NCI-H2227 (cell line): ENCODE results near the gene MED19.
"Not testable (repeated sequence)": the region's sequence is repeated elsewhere in the genome, so short reads cannot be mapped to it uniquely, and the experiment has no call there.

ENCODE experiments used
- DNase-seq: peaks from one replicate; lab custom pipeline; 2025; ENCODE audit not compliant: unreplicated experiment; lab: John Stamatoyannopoulos, UW

The MED19 gene

DNA sequence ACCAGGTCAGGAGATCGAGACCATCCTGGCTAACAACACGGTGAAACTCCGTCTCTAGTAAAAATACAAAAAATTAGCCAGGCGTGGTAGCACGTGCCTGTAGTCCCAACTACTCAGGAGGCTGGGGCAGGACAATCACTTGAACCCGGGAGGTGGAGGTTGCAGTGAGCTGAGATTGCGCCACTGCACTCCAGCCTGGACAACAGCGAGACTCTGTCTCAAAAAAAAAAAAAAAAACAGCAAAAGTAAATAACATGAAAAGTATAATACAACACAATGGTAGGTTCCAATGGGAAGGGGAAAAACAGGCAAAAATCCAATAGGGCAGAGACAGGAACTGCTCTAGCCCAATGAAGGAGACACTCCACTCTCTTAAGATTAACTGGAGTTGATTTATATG lies 6.6 kb downstream of the MED19 start:
- not testable (repeated sequence) for DNase-seq

DNA sequence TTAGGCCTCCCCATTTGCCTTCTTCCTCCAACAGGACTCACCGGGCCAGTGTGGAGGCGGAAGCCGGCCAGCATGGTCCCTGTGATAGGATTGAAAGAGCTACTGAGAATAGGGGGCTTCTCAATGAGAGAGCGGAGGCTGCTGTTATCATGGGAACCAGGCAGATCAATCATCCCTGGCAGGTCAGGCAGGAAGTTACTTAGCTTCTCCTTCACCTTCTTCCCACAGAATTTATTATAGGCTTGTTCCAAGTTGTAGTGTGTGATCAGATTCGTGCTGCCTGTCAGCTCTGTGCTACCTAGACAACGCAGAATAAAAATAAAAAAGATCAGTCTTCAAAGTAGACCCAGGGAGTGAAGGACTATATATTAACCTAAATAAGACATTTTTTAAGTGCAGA lies 7.1 kb downstream of the MED19 start:
- DNase-seq, result no peak

DNA sequence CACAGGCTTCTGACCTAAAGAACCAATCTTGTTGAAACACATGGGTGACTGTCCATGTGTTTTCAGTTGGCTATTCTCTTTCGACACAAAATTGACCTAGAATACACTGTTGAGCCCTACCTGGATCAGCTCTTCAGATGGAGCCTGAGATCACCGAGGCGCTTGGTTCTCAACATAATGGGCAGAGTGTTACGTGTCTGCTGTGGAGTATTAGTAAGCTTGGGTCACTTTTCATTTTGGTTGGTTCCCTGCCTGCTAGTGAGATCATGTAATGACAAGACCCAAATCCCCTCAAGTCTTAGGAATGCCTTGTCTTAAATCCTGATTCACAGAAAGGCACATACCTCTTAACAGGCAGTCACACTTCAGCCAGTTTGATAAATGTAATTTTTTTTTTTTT lies 8.7 kb downstream of the MED19 start:
- no peak for DNase-seq

DNA sequence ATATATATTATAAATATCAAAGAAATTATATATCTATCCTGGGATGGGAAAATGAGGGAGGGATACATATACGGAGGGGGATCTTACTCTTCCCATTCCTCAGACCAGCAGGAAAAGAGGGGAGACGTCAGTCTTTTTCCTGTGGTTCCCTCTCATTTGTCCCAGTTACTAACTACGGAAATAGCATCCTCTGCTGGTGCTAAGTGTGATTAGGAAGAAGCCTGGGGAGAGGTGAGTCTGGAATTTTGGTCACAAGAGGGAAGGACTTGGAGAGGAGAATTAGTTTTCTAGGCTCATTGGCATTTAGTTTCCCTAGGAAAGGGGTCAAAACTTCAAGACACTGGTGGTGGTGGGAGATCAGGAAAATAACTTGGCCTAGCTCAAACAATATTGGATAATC lies 11.6 kb downstream of the MED19 start:
- no peak for DNase-seq

DNA sequence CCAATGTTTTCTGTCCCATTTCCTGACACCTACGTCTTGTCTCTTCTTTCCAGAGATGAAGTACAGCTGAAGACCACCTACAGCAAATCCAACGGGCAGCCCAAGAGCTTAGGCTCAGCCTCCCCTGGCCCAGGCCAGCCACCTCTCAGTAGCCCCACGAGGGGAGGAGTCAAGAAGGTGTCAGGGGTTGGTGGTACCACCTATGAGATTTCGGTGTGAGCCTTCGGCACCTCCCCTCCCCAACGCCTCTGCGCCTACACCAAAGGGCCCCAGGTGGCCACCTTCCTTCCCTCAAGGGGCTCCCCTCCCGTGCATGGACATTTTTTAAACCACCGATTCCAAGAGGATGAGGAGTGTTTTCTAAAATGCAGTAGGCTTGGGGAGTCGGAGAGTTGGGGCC lies 12.2 kb downstream of the MED19 start:
- no peak for DNase-seq

DNA sequence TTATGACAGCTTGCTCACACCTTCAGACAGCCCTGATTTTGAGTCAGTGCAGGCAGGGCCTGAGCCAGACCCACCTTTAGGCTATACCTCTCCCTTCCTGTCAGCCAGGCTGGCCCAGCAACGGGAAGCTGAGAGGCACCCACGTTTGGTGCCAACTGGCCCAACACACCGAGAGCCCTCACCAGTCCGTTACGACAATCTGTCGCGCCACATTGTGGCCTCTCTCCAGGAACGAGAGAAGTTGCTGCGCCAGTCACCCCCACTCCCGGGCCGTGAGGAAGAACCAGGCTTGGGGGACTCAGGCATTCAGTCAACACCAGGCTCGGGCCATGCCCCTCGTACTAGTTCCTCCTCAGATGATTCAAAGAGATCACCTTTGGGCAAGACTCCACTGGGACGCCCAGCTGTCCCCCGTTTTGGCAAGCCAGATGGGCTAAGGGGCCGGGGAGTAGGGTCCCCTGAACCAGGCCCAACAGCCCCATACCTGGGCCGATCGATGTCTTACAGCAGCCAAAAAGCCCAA lies 13.1 kb downstream of the MED19 start:
- DNase-seq, result no peak

DNA sequence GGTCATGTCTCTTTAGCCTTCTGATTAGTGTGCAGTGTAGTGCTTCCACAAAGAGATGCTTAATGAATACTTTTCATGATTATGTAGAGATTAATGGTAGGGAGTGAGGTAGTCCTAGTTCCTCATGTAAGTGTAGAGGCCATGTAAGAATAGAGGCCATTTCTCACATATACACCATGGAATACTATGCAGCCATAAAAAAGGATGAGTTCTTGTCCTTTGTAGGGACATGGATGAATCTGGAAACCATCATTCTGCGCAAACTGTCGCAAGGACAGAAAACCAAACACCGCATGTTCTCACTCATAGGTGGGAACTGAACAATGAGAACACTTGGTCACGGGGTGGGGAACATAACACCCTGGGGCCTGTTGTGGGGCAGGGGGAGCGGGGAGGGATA lies 21.5 kb downstream of the MED19 start:
- DNase-seq, result not testable (repeated sequence)

DNA sequence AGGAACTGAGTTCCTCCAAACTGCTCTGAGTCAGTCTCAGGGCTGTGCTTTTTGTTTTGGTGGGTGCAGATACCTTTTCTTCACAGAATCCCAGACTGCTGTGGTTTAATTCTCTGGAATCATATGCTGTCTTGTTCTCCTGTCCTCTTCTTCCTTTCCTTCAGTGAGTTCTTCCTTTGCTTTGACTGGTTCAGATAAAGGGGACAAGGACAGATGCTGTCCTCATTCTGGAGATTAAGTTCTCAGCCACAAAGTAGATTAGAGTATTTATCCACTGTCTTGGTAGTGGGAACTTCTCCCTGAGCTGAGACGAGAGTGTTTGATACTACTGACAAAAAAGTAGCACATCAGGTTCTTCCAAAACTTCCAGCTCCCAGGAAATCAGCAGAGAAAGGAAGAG lies 30.8 kb downstream of the MED19 start:
- no peak for DNase-seq

DNA sequence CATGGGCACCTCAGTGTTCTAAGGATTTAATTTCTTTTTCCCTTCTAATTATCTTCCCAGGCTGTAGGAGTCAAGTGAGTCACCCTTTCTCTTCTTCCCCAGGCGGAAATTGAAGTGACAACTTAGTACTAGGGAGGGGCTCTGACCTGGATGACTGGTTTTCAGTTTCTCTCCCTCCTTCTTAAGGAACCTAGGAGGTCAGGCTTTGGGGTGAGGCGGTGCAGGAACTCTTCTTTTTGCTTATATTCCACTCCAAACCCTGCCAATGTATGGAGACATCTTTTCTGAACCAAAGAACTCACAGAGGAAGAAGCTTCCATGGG lies 31.5 kb downstream of the MED19 start:
- DNase-seq, result no peak

DNA sequence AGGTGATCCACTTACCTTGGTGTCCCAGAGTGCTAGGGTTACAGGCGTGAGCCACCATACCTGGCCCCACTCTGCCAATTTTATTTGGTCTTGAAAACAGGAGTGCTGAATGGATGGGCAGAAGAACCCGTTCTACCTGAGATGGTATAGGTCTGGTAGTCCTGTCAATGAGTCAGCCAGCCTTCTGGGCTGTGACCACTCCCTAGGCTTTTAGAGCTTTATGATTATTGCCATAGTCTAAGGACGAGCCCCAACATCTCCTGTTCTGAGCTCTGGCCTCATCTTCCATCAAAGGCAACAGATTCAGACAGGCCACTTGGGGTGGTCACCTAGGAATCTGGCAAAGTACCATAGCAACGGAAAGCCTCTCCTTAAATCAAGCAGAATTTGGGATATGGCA lies 32.6 kb downstream of the MED19 start:
- DNase-seq, result no peak

DNA sequence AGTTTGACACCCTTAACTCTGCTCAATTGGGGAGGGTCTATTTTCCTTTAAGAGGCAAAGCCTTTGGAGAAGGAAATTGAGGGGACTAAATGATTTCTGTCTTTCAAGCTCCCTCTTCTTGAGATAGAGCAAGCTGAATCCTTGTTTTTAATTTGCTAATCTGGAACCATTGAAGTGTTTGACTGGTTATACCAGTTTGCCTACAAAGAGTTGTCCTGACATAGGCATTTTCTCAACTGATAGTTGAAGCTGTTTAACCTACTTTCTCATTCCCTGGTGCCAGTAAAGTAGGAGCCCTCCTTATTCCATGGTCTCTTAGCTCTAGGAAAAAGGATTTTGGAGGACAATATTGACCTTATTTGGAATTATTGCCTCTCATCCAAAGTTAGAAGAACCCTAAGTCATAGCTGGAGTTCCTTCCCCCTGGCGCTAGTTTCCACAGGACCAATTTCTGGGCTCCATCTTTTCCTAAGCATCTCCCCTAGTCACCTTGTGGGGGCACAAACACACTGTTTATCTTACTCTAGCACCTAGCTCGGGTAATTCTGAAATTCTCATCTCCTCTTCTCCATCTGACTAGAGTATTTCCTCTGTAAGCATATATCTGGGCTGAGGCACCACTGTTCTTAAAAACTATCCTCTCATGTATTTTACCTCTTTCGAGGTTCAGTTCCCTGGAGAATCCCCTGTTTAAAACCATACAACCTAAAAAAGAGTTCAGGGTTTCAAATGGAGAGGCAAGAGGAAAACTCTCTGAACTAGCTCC lies 36.7 kb downstream of the MED19 start:
- DNase-seq, result no peak

DNA sequence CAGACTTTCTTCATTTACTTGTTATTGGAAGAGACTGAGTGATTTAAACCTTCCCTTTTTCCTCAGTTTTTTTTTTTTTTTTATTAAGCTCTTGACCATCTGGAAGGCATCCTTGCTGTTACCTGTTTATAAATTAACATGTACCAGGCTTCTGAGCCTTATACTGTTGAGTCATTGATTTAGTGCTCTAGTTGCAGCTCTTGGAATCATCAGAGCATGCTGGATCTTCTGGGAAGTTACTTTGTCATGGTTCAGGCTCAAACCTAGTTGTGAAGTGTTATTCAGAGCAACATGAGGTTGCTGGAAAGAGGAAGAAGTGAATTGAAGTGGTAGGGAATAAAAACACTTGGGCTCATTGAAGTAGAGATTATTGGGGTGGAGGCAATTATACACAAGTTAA lies 37.8 kb downstream of the MED19 start:
- no peak for DNase-seq

DNA sequence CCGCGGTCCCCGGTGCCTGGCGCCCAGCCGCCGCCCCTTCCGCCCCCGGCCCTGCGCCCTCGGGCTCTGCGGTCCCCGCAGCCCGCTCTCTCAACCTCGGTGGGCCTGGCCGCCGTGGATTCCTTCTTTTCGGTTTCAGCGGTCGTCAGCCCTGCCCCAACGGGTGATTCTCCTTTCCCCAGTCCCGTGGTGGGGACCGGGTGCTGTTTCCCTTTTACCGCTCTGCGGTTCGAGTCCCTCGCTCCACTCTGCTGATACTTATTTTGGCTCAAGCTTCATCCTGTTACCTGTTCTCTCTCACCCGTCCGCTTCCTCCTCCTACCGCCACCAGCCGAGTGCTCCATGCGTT lies 43.6 kb downstream of the MED19 start:
- DNase-seq, result peak; percentile 37

DNA sequence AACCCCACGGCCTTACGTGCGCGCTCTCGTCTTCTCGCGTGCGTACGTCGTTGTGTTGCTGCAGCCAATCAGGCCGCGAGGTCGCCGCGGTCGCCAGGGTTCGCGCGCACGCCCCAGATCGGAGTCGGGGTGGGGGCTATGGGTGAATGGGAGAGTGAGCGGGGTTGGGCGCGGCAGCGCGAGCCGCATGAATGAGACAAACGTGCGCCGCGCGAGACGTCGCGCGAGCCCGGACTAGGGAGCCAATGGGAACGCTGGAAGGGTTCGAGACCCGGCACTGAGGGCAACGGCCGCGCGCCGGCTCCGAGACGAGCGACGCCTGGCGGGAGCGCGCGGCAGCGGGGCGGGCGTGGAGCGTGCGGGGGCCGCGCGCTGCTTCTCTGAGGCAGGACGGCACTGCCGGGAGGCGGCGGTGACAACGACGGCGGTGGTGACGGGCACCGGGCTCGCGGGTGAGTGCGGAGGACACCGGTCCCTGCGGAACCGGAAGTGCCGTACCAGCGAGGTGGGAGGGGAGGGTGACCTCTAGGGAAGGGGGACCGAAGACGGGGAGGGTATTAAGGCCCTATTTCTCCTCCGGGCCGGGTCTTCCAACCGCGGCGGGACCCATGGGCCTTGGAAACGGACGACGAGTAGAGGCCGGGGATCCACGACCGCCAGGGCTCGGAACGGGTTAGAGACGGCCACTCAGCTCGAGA lies 44.1 kb downstream of the MED19 start, which contains the start of gene ZDHHC5:
TSS of gene ZDHHC5 (plus strand) at position 379 of the 698 bp plus-strand sequence. CDS start 4,977 bp downstream, outside the sequence.
- peak; percentile 99 for DNase-seq

DNA sequence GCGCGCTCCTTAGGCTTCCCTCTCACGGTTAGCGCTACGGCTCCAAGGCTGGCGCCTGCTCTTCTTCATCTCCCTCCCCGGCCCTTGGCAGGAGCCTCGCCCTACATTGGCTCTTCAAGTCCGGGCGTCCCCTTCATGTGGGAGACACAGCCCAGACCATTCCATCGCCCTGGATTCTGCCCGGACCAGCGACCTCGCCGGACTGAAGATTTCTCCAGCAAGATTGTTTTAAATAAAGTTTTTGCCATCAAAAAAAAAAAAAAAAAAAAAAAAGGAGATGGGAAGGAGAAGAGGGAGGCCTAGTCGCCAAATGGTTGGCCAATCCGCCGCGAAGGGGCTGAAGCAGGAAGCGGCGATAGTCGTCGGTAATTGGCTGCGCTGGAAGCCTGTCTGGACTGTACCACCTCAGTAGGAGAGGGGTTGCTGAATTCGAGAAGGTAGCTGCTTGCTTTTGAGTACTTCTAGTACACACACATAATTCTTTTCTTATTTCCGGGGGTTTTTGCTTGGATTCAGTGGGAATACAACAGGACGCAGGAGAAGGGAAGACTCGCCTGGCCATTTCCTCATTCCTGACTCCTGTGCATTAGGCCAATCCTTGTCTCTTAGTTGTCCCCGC lies 44.8 kb downstream of the MED19 start:
- DNase-seq, result peak; percentile 98

DNA sequence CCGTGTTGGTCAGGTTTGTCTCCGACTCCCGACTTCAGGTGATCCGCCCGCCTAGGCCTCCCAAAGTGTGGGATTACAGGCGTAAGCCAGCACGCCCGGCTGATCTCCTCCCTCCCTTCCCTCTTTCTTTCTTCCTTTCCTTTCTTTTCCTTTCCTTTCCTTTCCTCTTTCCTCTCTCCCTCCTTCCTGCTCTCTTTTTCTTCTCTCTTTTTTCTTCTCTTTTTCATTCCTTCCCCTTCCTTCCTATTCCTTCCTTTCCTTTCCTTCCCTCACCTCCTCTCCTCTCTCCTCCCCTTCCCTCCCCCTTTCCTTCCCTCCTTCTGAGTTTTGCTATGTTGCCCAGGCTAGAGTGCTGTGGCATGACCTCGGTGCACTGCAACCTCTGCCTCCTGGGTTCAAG lies 48.0 kb downstream of the MED19 start:
- no peak for DNase-seq

DNA sequence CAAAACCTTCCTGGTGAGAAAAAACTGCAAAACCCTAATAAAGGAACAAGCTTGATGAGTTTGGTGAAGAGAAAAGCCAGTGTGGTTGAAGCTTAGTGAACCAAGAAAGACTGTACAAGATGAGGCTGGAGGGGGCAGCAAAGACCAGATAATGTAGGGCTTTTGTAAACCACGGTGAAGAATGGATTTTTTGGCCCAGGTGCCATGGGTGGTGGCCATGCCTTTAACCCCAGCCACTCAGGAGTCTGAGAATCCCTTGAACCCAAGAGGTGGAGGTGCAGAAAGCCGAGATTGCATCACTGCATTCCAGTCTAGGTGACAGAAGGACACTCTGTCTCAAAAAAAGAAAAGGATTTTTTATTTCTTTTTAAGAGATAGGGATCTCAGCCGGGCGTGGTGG lies 49.1 kb downstream of the MED19 start:
- DNase-seq, result no peak

DNA sequence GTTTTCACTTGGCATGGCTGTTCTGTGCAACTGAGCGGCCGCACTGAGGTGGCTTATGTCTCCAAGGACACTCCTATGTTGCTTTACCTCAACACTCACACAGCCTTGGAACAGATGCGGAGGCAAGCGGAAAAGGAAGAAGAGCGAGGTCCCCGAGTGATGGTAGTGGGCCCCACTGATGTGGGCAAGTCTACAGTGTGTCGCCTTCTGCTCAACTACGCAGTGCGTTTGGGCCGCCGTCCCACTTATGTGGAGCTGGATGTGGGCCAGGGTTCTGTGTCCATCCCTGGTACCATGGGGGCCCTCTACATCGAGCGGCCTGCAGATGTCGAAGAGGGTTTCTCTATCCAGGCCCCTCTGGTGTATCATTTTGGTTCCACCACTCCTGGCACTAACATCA lies 52.3 kb downstream of the MED19 start:
- no peak for DNase-seq

DNA sequence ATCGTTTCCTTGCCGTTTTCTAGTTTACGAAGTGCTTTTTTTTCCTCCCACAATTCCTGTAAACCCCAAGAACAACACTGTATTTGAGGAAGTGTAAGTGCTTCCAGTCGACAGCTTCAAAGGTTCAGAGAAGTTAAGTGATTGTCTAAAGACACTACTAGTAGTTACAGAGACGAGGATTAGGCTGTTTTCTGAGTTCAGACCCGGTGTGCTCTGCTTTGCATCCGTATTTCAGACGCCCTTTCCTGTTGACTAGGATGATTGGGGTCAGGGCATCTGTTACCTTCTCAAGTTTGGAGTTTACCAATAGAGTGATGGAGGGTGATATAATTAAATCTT lies 54.0 kb downstream of the MED19 start:
- DNase-seq, result no peak

DNA sequence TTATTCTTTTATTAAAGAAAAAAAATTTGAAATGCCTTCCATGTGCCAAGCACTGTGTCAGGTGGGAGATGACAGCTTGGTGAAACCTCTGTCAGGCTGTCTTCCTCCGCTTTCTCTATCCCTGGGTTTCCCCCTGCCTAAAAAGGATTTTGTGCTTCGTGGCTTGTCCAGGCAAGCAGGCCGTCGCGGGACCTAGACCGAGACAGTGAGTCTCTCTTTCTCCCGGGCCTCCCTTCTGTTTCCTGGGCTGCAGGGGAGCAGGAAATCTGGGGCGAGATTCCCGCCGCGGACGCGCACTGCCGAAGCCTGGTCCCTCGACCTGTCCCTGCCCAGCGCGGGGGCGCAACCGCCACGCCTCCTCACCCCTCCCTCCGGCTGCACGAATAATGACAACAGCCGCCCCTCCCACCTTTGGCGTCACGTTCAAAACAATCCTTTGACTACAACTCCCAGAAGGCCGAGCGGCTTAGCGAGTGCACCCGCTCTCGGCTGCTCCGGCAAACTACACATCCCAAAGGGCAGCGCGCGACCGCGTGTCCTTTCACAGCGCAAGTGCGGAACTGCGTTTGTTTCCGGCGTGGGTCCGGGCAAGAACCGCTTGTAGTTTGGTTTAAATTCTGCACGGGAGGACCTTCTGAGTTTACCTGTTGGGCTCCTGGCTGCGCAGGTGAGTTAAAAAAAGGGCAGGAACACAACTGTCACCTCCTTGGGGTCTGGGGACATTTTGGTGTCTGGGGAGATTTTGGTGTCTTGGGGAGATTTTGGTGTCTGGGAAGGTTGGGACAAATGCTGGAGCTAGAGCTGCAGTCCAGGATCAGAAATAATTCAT lies 54.6 kb downstream of the MED19 start, which contains the start of gene CLP1:
TSS of gene CLP1 (plus strand) at position 569 of the 829 bp plus-strand sequence. CDS start 1,715 bp downstream, outside the sequence.
- DNase-seq, result peak; percentile 99

DNA sequence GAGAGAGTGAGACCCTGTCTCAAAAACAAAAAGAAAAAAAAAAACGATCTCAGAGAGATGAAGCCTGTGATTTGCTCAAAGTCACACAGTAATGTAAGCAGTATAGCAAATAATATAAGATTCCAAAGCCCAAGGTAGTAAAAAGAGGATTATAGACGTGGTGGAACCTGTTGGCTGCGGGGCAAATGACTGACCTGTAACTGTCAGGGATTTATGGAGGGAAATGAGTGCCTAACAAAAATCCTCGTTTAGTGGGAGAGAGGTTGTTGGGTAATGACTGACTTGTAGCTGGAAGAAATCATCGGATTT lies 55.2 kb downstream of the MED19 start:
- no peak for DNase-seq
